SU-DHL-6 (cell line): ENCODE results near the gene AFG1L.

Source experiments
- EZH2phosphoT487 ChIP-seq: fragments of 200-600 bp; sonication (generic), shearing (Covaris generic); conservative IDR thresholded peaks from 2 replicates; pipeline ENCODE4 v1.6.1; 2018; ENCODE audit warnings: mild to moderate bottlenecking, antibody characterized with exemption, low read length, moderate library complexity, mixed read lengths
- TF ChIP-seq, protein P1 (sequence below): fragments of 200-600 bp; sonication (generic); IDR thresholded peaks from one replicate; pipeline ENCODE4 v1.5.1; 2017; ENCODE audit warnings: antibody characterized with exemption, mild to moderate bottlenecking, low read length, moderate library complexity; ENCODE audit not compliant: insufficient read depth, poor library complexity, severe bottlenecking

DNA sequence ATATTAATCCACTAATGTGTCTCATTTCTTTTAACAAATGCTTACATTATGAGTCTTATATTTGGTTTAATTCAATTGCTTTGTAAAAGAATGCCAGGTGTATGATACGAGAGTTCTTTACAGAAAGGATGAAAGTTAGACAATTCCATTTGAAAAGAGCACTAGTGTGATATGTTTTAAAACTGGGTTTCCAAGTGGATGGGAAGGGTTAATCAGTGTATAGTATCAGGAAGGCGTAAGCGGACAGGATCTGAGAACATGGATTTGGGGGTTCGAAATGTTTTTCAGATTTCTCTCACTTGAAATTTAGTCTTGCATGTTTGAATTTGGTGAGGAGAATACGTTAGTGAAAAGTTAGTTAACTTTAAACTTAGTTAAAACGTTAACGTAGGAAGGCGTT is 268.4 kb downstream of the AFG1L start:
- TF ChIP-seq, protein P1, sequence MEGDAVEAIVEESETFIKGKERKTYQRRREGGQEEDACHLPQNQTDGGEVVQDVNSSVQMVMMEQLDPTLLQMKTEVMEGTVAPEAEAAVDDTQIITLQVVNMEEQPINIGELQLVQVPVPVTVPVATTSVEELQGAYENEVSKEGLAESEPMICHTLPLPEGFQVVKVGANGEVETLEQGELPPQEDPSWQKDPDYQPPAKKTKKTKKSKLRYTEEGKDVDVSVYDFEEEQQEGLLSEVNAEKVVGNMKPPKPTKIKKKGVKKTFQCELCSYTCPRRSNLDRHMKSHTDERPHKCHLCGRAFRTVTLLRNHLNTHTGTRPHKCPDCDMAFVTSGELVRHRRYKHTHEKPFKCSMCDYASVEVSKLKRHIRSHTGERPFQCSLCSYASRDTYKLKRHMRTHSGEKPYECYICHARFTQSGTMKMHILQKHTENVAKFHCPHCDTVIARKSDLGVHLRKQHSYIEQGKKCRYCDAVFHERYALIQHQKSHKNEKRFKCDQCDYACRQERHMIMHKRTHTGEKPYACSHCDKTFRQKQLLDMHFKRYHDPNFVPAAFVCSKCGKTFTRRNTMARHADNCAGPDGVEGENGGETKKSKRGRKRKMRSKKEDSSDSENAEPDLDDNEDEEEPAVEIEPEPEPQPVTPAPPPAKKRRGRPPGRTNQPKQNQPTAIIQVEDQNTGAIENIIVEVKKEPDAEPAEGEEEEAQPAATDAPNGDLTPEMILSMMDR = no peak
- TF ChIP-seq EZH2phosphoT487 = no peak
